Natural killer cell treated with Interleukin-12 subunit alpha and Interleukin-12 subunit beta and Interleukin-15 and Interleukin-18, amount 100 ng/mL, for 72 hours (primary cell): Measurements from ENCODE around the gene RIN3. TPM values are rescaled to one million over a fixed set of nuclear protein-coding genes. Genes with fewer than 3 reads are reported as not detected.

Source experiments
- ATAC-seq, 2 donors: fragments of 150-1000 bp; cut with Tn5 transposase in 1 of 2; sonication (Bioruptor Pico), chemical (Tn5 transposase) in 1 of 2; 2 replicates each; pipeline ENCODE4 v1.10.0; 2021
- DNase-seq: peaks from one replicate; pipeline ENCODE4 v3.0.0; 2022; ENCODE audit warnings: low spot score
- H3K27ac Mint-ChIP-seq, 2 donors: 1 replicate in 1 of 2; 2 replicates in 1 of 2; pipeline ENCODE4 v1.8.0; 2022; ENCODE audit warnings: mixed read lengths in 2 of 2, mild to moderate bottlenecking in 1 of 2, moderate library complexity in 1 of 2
- H3K27me3 Mint-ChIP-seq, 2 donors: 1 replicate in 1 of 2; 2 replicates in 1 of 2; pipeline ENCODE4 v1.8.0; 2022; ENCODE audit warnings: mixed read lengths in 2 of 2
- H3K36me3 Mint-ChIP-seq: one replicate; pipeline ENCODE4 v1.8.0; 2022; ENCODE audit warnings: mixed read lengths
- H3K4me1 Mint-ChIP-seq, 2 donors: 1 replicate in 1 of 2; 2 replicates in 1 of 2; pipeline ENCODE4 v1.8.0; 2022; ENCODE audit warnings: low read depth in 2 of 2, mixed read lengths in 2 of 2, mild to moderate bottlenecking in 1 of 2
- H3K4me3 Mint-ChIP-seq: one replicate; pipeline ENCODE4 v1.8.0; 2022; ENCODE audit warnings: mixed read lengths
- H3K9me3 Mint-ChIP-seq: 2 replicates; pipeline ENCODE4 v1.8.0; 2022; ENCODE audit warnings: mixed read lengths
- total RNA-seq, 2 donors: library from RNA; stranded (reverse); gene quantifications; one replicate each; pipeline ENCODE4 v1.2.3, GENCODE V29; 2022

Gene RIN3, protein sequence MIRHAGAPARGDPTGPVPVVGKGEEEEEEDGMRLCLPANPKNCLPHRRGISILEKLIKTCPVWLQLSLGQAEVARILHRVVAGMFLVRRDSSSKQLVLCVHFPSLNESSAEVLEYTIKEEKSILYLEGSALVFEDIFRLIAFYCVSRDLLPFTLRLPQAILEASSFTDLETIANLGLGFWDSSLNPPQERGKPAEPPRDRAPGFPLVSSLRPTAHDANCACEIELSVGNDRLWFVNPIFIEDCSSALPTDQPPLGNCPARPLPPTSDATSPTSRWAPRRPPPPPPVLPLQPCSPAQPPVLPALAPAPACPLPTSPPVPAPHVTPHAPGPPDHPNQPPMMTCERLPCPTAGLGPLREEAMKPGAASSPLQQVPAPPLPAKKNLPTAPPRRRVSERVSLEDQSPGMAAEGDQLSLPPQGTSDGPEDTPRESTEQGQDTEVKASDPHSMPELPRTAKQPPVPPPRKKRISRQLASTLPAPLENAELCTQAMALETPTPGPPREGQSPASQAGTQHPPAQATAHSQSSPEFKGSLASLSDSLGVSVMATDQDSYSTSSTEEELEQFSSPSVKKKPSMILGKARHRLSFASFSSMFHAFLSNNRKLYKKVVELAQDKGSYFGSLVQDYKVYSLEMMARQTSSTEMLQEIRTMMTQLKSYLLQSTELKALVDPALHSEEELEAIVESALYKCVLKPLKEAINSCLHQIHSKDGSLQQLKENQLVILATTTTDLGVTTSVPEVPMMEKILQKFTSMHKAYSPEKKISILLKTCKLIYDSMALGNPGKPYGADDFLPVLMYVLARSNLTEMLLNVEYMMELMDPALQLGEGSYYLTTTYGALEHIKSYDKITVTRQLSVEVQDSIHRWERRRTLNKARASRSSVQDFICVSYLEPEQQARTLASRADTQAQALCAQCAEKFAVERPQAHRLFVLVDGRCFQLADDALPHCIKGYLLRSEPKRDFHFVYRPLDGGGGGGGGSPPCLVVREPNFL
- 100 to 1,000 TPM; 151 to 202 TPM for total RNA-seq

DNA sequence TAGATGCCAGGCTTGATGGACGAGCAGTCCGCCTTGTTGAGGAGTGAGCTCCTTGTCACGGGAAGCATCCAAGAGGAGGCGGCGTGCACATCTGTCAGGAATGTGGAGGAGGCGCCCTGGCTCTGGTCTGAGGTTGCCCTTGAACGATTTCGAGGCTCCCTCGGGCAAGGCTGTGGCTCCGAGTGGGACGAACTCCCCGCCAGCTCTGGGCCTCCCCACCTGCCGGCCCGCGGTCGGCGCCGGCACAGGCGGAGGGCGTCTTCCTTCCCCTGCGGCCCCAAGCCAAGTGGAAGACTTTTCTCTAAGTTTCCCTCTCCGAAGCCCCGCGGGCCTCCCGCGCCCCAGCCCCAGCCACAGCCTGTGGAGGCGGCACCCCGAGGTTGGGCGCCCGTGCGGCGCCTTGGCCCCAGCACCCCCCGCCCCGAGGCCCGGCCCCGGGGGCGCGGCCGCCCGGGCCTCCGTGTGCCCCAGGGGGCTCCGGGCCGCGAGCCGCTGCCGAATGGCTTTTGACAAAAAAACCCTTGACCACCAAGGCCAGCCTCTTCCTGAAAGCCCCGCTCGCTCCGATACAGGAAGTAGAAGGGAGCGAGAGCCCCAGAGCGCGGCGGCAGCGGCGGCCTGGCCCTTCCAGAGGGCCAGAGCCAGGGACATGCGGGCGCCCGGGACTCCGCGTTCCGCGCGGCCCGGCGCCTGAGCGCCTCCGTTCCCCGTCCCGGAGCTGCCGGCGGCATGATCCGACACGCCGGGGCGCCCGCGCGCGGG, at the start of gene RIN3:
Gene RIN3 (plus strand): TSS at position 578 of the 762 bp plus-strand sequence. CDS start 152 bp downstream, at position 730.
- Mint-ChIP-seq H3K27ac (peak within 1 kb of the TSS; percentile 99 to 100), H3K4me1 (peaks cover 38 to 46% of the 10 kb centered on the region in 2 donors), H3K36me3 (peaks cover 4% of the 10 kb centered on the region), H3K9me3 (no peaks in the 10 kb centered on the region), H3K4me3 (peak within 1 kb of the TSS; percentile 87), H3K27me3 (no peaks in the 10 kb centered on the region)
- ATAC-seq (peak; percentile 78 to 87), DNase-seq (peak; percentile 91)

- H3K9me3 Mint-ChIP-seq = peaks cover 5% of the 10 kb centered on the region
- no peaks in the 10 kb centered on the region for H3K27me3 Mint-ChIP-seq
- H3K4me1 Mint-ChIP-seq = peaks cover 44 to 47% of the 10 kb centered on the region in 2 donors
- no peak for ATAC-seq
- no peak overlapping the region for H3K4me3 Mint-ChIP-seq
- peak overlapping the region; percentile 93 to 96 for H3K27ac Mint-ChIP-seq
- no peak for DNase-seq
- peaks cover 8% of the 10 kb centered on the region for H3K36me3 Mint-ChIP-seq
These were observed 49.4 kb upstream of the RIN3 start for GRCh38 chr14:92464156-92464555.

GRCh38 chr14:92464716-92465115, 48.9 kb upstream of the RIN3 start:
- no peak for DNase-seq
- H3K4me1 Mint-ChIP-seq = peaks cover 39 to 41% of the 10 kb centered on the region in 2 donors
- H3K27me3 Mint-ChIP-seq = no peaks in the 10 kb centered on the region
- no peak for ATAC-seq
- H3K27ac Mint-ChIP-seq = peak overlapping the region in 1 of 2 donors; percentile 96
- no peak overlapping the region for H3K4me3 Mint-ChIP-seq
- H3K9me3 Mint-ChIP-seq = peaks cover 5% of the 10 kb centered on the region
- H3K36me3 Mint-ChIP-seq = peaks cover 8% of the 10 kb centered on the region

DNA sequence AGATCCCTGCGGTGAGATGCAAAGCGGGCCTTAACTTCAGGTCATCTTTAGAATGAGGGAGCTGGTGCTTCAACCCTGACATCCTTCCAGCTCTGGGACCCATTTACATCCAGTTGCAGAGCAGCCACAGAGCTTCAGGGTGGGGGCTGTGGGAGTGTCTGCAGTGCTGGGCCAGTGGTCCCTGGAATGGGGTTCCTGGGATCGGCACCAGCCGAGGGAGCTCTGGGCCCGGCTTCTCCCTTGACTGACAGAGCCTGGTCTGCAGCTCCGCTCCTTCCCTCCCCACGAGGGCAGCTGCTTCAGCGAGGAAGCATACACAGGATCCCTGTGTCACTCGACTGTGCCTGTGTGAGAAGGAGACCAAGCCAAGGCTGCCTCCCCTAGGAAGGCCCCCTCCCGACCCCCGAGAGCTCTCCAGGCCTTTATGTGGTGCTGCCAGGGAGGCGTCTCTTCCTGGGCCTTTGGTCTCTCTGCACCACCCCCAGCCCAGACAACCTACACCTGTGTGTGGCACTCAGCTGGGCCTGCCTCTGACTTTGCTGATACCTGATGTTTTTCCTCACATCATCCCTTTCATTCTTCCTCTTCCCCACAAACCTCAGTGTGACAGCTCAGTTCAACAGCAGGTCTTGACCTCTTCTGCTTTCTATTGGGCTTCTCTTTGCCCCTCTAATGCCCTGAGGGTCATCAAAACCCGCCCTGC, 48.1 kb upstream of the RIN3 start:
- peak overlapping the region; percentile 50 to 74 for H3K27ac Mint-ChIP-seq
- ATAC-seq (no peak), DNase-seq (no peak)
- peaks cover 31 to 34% of the 10 kb centered on the region in 2 donors for H3K4me1 Mint-ChIP-seq
- no peaks in the 10 kb centered on the region for H3K27me3 Mint-ChIP-seq
- H3K4me3 Mint-ChIP-seq = no peak overlapping the region
- H3K9me3 Mint-ChIP-seq = peaks cover 5% of the 10 kb centered on the region
- H3K36me3 Mint-ChIP-seq = peaks cover 8% of the 10 kb centered on the region

- H3K27ac Mint-ChIP-seq = peak overlapping the region; percentile 50 to 74
- ATAC-seq (no peak), DNase-seq (no peak)
- no peaks in the 10 kb centered on the region for H3K27me3 Mint-ChIP-seq
- peaks cover 5% of the 10 kb centered on the region for H3K9me3 Mint-ChIP-seq
- peaks cover 8% of the 10 kb centered on the region for H3K36me3 Mint-ChIP-seq
- H3K4me3 Mint-ChIP-seq = no peak overlapping the region
- peaks cover 30 to 31% of the 10 kb centered on the region in 2 donors for H3K4me1 Mint-ChIP-seq
These were observed 47.5 kb upstream of the RIN3 start for GRCh38 chr14:92466059-92466458.

GRCh38 chr14:92469515-92469914, 44.1 kb upstream of the RIN3 start:
- Mint-ChIP-seq H3K4me3 (no peak overlapping the region), H3K27me3 (no peaks in the 10 kb centered on the region)

GRCh38 chr14:92470215-92470614, 43.4 kb upstream of the RIN3 start:
- H3K27me3 Mint-ChIP-seq = no peaks in the 10 kb centered on the region
- DNase-seq (no peak), ATAC-seq (no peak)
- peaks cover 17 to 18% of the 10 kb centered on the region in 2 donors for H3K4me1 Mint-ChIP-seq
- peaks cover 8% of the 10 kb centered on the region for H3K36me3 Mint-ChIP-seq
- H3K9me3 Mint-ChIP-seq = peaks cover 5% of the 10 kb centered on the region
- no peak overlapping the region for H3K27ac Mint-ChIP-seq
- no peak overlapping the region for H3K4me3 Mint-ChIP-seq

More at GRCh38 chr14:92469515-92469914, 44.1 kb upstream of the RIN3 start:
- peaks cover 8% of the 10 kb centered on the region for H3K36me3 Mint-ChIP-seq
- no peak for DNase-seq
- ATAC-seq = no peak
- H3K9me3 Mint-ChIP-seq = peaks cover 5% of the 10 kb centered on the region
- H3K27ac Mint-ChIP-seq = no peak overlapping the region
- peaks cover 15 to 17% of the 10 kb centered on the region in 2 donors for H3K4me1 Mint-ChIP-seq

DNA sequence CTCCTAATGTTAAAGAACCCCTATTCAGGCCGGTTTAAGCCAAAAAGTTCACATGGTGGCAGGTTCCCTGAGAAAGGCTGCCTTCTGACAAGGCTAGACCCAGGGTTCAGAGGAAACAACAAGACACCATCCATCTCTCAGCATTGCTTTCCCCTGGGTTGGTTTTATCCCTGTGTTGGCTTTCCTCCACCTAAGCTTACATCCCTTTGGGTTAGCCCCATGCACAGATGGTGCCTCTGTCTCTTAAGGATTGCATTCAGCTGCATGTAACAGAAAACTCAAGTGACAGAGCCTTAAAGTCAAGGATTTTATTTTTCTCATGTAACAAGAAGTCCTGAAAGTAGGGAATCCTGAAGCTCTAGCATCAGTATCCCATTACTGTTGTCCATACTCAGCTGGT, 42.8 kb upstream of the RIN3 start:
- H3K4me1 Mint-ChIP-seq = peaks cover 14 to 21% of the 10 kb centered on the region in 2 donors
- no peak overlapping the region for H3K4me3 Mint-ChIP-seq
- no peaks in the 10 kb centered on the region for H3K27me3 Mint-ChIP-seq
- peaks cover 5% of the 10 kb centered on the region for H3K9me3 Mint-ChIP-seq
- peak overlapping the region in 1 of 2 donors; percentile 31 for H3K27ac Mint-ChIP-seq
- DNase-seq (no peak), ATAC-seq (no peak)
- peaks cover 8% of the 10 kb centered on the region for H3K36me3 Mint-ChIP-seq

DNA sequence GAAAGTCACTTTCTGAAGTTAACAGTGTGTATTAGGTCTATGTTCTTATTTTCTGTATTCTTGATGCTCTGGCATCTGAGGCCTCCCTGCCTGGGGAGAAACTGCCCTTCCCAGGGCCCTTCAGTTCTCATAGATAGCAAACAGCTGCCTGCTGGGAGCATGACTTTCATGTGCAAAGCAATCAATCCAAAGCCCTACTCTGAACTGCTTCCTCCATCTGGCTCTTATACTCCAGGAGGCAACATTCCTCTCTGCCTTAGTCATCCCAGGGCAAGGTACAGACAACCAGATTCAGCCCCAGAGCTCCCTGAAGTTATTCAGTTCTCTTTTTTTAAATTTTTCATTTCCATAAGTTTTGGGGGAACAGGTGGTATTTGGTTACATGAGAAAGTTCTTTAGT, 41.7 kb upstream of the RIN3 start:
- ATAC-seq (no peak), DNase-seq (no peak)
- H3K9me3 Mint-ChIP-seq = peaks cover 5% of the 10 kb centered on the region
- H3K27ac Mint-ChIP-seq = peak overlapping the region in 1 of 2 donors; percentile 31
- peaks cover 12 to 22% of the 10 kb centered on the region in 2 donors for H3K4me1 Mint-ChIP-seq
- H3K4me3 Mint-ChIP-seq = no peak overlapping the region
- no peaks in the 10 kb centered on the region for H3K27me3 Mint-ChIP-seq
- H3K36me3 Mint-ChIP-seq = peaks cover 7% of the 10 kb centered on the region

- Mint-ChIP-seq H3K4me3 (no peak overlapping the region), H3K9me3 (no peaks in the 10 kb centered on the region), H3K27ac (peak overlapping the region; percentile 16 to 20), H3K4me1 (peaks cover 12 to 22% of the 10 kb centered on the region in 2 donors), H3K36me3 (no peaks in the 10 kb centered on the region), H3K27me3 (no peaks in the 10 kb centered on the region)
- no peak for DNase-seq
- no peak for ATAC-seq
These were observed 40.7 kb upstream of the RIN3 start for GRCh38 chr14:92472860-92473259.

- no peak for DNase-seq
- Mint-ChIP-seq H3K4me3 (no peak overlapping the region), H3K36me3 (no peaks in the 10 kb centered on the region), H3K27me3 (no peaks in the 10 kb centered on the region), H3K4me1 (peaks cover 12 to 22% of the 10 kb centered on the region in 2 donors), H3K9me3 (no peaks in the 10 kb centered on the region), H3K27ac (peak overlapping the region; percentile 16 to 20)
- no peak for ATAC-seq
These were observed 40.2 kb upstream of the RIN3 start for GRCh38 chr14:92473261-92473968.

- no peak overlapping the region for H3K4me3 Mint-ChIP-seq
- H3K27me3 Mint-ChIP-seq = no peaks in the 10 kb centered on the region
- peaks cover 12 to 22% of the 10 kb centered on the region in 2 donors for H3K4me1 Mint-ChIP-seq
- ATAC-seq = no peak
- no peak overlapping the region for H3K27ac Mint-ChIP-seq
- H3K9me3 Mint-ChIP-seq = no peaks in the 10 kb centered on the region
- no peak for DNase-seq
- H3K36me3 Mint-ChIP-seq = no peaks in the 10 kb centered on the region
These were observed 39.5 kb upstream of the RIN3 start for GRCh38 chr14:92473969-92474535.
